Adrenal gland (tissue), 5 donors: ENCODE data around the gene ARHGEF28.

ENCODE experiments used
- POLR2A ChIP-seq, 2 donors: fragments of 450-650 bp; IDR thresholded peaks; one replicate each; pipeline ENCODE4 v1.6.1; 2017; ENCODE audit warnings: antibody characterized with exemption in 2 of 2, mild to moderate bottlenecking in 2 of 2, moderate library complexity in 1 of 2
- TF ChIP-seq, protein P1 (sequence below), 6 experiments: fragments of 450-650 bp in 4 of 6; fragments of 200-600 bp in 2 of 6; sonication (generic) in 1 of 6; IDR thresholded peaks; 1 replicate in 5 of 6; 2 replicates in 1 of 6; pipeline versions ENCODE4 v1.5.1 to v1.8.0; 2016 to 2021; ENCODE audit warnings: antibody characterized with exemption in 6 of 6, mild to moderate bottlenecking in 2 of 6, moderate library complexity in 1 of 6
- donor health status: DM: no; HTN: no; CAD: no.

DNA sequence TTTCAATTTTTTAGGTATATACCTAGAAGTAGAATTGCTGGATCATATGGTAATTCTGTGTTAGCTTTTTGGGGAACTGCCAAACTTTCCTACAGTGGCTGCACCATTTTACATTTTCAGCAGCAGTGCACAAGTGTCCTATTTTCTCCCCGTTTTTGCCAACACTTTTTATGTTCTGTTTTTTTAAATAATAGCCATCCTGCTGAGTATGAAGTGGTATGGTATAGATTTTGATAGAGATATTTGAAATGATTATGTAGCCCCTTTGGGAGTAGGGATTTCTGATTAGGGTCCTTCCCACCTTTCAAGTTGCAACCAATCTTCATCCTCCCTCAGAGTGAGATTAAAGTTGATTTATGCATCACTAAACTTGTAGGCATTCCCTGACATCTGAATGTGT, 76.5 kb downstream of the ARHGEF28 start:
- TF ChIP-seq POLR2A (IDR thresholded peaks at IDR 0.05), result no peak
- TF ChIP-seq, protein P1, sequence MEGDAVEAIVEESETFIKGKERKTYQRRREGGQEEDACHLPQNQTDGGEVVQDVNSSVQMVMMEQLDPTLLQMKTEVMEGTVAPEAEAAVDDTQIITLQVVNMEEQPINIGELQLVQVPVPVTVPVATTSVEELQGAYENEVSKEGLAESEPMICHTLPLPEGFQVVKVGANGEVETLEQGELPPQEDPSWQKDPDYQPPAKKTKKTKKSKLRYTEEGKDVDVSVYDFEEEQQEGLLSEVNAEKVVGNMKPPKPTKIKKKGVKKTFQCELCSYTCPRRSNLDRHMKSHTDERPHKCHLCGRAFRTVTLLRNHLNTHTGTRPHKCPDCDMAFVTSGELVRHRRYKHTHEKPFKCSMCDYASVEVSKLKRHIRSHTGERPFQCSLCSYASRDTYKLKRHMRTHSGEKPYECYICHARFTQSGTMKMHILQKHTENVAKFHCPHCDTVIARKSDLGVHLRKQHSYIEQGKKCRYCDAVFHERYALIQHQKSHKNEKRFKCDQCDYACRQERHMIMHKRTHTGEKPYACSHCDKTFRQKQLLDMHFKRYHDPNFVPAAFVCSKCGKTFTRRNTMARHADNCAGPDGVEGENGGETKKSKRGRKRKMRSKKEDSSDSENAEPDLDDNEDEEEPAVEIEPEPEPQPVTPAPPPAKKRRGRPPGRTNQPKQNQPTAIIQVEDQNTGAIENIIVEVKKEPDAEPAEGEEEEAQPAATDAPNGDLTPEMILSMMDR (IDR thresholded peaks at IDR 0.05), result no peak
